GM12864 (cell line): Measurements from ENCODE around the gene SELENOO.
A peak's percentile ranks its signal among the peaks of the same experiment; 100 is the strongest.

ENCODE experiments used
- DNase-seq: peaks from one replicate; pipeline ENCODE4 v3.0.0-alpha.2; 2011; ENCODE audit warnings: low read depth
- H3K4me3 ChIP-seq: 2 replicates; pipeline ENCODE4 v1.5.1; 2011; ENCODE audit warnings: mild to moderate bottlenecking, low read depth, low read length, control low read depth
- TF ChIP-seq, protein P1 (sequence below): IDR thresholded peaks from 2 replicates; pipeline ENCODE4 v1.5.1; 2011; ENCODE audit warnings: low read depth, mild to moderate bottlenecking, moderate library complexity, low read length, control low read depth, inconsistent platforms; ENCODE audit errors: missing control alignments

The SELENOO gene

DNA sequence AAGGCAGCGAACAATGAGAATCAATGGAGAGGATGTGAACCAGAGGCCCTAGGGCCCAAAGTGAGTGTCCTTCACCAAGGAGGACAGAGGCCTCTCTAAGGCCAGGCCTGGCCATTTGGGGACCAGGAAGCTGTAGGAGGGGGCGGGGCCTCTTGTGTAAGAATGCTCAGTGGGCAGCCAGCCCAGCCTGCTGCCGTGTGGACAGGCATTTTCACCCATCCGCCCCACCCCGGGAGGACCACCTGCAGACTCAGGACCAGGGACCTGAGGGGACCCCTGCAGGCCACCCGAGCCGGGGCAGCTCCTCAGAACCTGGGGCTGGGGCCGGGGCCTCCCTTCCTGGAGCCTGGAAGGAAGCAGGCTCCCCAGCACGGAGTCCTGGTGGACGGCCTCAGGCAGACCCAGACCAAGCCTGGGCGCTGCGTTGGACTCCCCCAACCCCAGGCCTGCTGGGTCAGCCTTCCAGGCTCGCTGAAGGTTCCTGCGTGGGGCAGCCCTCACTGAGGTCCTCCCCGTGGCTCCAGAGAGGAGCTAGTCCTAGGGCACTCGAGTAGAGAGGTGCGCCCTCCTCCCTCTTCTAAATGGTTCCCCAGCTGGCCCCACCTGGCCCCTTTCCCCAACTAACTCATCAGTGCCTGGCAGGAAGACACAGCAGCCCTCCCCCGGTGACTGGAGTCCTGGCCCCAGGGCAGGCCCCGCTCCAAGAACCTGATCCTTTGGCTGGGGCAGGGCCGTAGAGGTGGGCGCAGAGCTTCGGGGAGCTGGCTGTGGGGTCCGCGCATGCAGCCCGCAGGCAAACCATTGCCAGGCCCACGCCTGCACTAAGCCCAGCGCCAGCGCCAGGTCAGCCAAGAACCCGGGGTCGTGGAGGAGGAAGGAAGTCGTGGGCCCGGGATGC, 16.6 kb upstream of the SELENOO start:
- TF ChIP-seq, protein P1, sequence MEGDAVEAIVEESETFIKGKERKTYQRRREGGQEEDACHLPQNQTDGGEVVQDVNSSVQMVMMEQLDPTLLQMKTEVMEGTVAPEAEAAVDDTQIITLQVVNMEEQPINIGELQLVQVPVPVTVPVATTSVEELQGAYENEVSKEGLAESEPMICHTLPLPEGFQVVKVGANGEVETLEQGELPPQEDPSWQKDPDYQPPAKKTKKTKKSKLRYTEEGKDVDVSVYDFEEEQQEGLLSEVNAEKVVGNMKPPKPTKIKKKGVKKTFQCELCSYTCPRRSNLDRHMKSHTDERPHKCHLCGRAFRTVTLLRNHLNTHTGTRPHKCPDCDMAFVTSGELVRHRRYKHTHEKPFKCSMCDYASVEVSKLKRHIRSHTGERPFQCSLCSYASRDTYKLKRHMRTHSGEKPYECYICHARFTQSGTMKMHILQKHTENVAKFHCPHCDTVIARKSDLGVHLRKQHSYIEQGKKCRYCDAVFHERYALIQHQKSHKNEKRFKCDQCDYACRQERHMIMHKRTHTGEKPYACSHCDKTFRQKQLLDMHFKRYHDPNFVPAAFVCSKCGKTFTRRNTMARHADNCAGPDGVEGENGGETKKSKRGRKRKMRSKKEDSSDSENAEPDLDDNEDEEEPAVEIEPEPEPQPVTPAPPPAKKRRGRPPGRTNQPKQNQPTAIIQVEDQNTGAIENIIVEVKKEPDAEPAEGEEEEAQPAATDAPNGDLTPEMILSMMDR = no peak
- no peak for DNase-seq
- no peak overlapping the region for H3K4me3 ChIP-seq

DNA sequence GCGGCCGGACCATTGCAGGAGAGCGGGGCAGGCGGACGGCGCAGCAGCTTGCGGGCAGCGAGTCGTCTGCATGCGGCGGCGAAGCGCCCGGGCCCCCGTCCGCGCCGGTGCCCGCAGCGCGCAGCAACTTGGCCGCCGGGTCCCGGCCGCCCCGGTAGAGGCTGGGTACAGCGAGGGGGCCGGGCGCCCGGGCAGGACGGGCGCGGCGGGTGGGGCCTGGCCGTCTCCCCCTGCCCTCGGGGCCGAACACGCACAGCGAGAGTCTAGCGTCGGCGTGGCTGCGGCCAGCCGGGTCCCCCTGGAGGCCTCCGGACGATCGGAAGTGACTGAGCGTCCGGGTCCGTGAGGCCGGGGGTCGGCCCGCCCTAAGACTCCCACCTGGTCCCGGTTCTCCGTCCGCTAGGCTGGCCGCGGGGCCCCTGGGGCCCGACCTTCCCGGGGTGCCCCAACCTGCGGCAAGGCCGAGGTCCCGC, 15.9 kb upstream of the SELENOO start:
- TF ChIP-seq, protein P1 = no peak
- no peak for DNase-seq
- peak overlapping the region; percentile 46 for H3K4me3 ChIP-seq

DNA sequence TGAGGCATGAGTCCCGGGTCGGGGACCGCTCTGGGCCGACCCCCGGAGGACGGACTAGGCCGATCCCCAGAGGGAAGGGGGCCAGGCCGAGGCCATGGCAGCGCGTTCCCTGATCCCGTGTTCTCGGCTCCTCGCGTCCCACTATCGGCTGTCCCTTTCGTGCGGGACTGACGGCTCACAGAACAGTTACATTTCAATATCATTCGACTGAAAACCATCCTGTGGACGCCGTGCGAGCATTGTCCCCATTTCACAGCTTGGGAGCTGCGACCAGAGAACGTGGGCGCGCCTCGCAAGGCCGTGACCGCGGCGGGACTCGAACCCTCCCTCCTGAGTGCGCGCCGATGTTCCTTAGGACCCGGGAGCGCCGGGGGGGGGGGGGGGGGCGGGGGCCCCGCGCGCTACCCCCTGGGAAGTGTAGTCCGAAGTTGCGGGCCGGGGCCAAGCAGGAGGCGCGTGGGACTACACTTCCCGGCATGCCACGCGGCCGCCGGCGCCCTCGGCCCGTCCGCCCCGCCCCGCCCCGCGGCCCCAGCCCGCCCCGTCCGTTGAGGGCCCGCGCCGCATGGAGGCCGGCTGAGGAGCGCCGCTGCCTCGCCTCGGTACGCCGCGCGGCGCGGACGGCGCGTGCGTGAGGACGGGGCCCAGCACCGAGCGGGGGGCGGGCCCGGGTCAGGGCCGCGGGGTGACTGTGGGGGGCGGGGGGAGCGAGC, 15.3 kb upstream of the SELENOO start, which contains the start of gene TRABD:
Gene TRABD, plus strand, starts transcription at position 539 of the 713 bp plus-strand sequence. CDS start 7,148 bp downstream, outside the sequence.
- TF ChIP-seq, protein P1 = no peak
- peak; percentile 56 for DNase-seq
- peak within 1 kb of the TSS; percentile 72 for H3K4me3 ChIP-seq

DNA sequence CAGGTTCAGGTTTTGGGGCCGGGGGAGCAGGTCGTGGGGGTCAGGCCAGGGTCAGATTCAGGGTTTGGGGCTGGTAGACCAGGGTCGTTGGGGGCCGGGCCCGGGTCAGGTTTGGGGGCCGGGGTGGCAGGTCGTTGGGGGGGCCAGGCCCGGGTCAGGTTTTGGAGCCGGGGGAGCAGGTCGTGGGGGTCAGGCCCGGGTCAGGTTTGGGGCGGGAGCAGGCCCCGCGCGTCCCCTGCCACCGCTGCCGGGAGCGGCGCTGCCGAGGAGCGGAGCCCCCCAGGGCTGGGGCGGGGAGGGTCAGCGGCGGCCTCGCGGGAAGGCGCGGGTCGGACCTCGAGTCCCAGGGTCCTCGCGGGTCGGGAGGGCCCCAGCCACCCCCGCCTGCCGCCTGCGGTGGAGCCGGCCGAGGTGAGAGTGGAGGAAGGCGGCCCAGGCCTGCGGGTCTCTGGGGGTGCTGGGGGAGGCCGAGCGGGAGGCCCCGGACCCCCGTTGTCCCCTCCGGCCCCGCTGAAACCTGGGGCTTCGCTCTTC, 14.6 kb upstream of the SELENOO start:
- DNase-seq = no peak
- TF ChIP-seq, protein P1 = no peak
- peak overlapping the region; percentile 72 for H3K4me3 ChIP-seq

DNA sequence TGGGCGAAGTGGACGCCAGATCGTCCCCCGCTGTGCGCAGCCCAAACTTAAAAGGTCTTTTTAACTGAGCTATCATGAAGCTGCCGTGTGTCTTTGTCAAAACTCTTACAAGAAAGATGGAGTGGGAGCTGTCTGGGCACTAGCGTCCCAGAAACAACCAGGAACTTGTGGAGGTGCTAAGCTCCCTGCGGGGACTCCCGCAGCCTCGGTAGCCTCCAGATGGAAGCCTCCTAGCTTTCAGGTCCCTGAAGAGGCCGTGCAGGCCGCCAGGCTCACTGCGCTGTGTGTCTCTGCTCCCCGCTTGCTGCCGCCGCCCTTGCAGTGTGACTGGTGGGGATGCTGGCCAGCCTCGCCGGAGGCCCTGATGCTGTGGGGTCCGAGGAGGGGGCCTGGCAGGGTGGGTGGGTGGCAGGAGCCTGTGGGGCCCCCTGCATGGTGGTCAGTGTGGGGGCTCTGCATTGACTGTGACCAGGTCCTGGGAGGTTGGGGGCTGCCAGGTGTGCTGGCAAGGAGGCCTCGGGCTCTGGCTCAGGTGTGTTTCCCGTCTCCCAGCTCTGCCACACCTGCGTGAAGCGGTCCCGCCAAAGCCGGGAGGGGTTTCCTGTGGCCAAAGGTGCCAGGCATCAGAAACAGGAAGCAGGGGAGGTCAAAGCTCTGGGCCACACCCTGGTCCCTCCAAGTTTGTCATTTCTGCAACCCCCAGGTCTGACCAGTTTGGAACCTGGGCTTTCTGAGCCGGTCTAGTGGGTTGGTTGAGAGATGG, 13.9 kb upstream of the SELENOO start:
- peak overlapping the region; percentile 72 for H3K4me3 ChIP-seq
- TF ChIP-seq, protein P1 = no peak
- no peak for DNase-seq

DNA sequence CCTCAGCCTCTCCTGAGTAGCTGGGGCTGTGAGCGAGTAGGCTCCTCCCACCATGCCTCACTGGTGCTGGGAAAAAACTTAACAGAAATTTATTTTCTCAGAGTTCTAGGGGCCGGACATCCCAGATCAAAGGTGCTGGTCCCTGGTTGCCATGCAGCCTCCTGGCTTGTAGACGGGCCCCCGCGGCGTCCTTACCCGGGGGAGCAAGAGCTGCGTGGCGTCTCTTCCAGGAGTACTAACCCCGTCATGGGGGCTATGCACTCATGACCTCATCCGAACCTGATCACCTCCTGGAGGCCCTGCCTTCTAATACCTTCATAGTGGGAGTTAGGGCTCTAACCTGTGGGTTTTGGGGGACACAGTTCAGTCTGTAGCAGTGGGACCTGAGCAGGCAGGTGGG, 12.5 kb upstream of the SELENOO start:
- TF ChIP-seq, protein P1 = no peak
- no peak for DNase-seq
- no peak overlapping the region for H3K4me3 ChIP-seq
